H9 (cell line): ENCODE measurements around the gene GBP7. TPM values are rescaled to one million over a fixed set of nuclear protein-coding genes. Genes with fewer than 3 reads are reported as not detected.

ENCODE experiments used
- DNase-seq: peaks from one replicate; pipeline ENCODE4 v3.0.0-alpha.2; 2017
- H2AFZ ChIP-seq: one replicate; pipeline ENCODE4 v1.6.1; 2013; ENCODE audit warnings: mild to moderate bottlenecking, low read length, control low read depth, moderate library complexity
- H2AK5ac ChIP-seq: 2 replicates; pipeline ENCODE4 v1.6.1; 2013; ENCODE audit warnings: low read length, control low read depth, mixed read lengths; ENCODE audit not compliant: insufficient read length
- H2BK120ac ChIP-seq: one replicate; pipeline ENCODE4 v1.6.1; 2013; ENCODE audit warnings: low read depth, mild to moderate bottlenecking, low read length, control low read depth, inconsistent platforms; ENCODE audit not compliant: poor library complexity, severe bottlenecking
- H2BK12ac ChIP-seq: 2 replicates; pipeline ENCODE4 v1.6.1; 2013; ENCODE audit warnings: low read length, control low read depth, mixed read lengths, low read depth; ENCODE audit not compliant: insufficient read length
- H2BK15ac ChIP-seq: 2 replicates; pipeline ENCODE4 v1.6.1; 2013; ENCODE audit warnings: low read depth, low read length, control low read depth
- H2BK20ac ChIP-seq: one replicate; pipeline ENCODE4 v1.6.1; 2013; ENCODE audit warnings: low read depth, mild to moderate bottlenecking, low read length, control low read depth, inconsistent platforms; ENCODE audit not compliant: poor library complexity, severe bottlenecking
- H2BK5ac ChIP-seq: 2 replicates; pipeline ENCODE4 v1.6.1; 2013; ENCODE audit warnings: low read length, control low read depth, mixed read lengths; ENCODE audit not compliant: insufficient read length
- H3K14ac ChIP-seq: 2 replicates; pipeline ENCODE4 v1.6.1; 2013; ENCODE audit warnings: low read length, control low read depth; ENCODE audit not compliant: insufficient read depth
- H3K18ac ChIP-seq: 2 replicates; pipeline ENCODE4 v1.6.1; 2013; ENCODE audit warnings: low read depth, mild to moderate bottlenecking, mixed read lengths, low read length, control low read depth; ENCODE audit not compliant: insufficient read length
- H3K23ac ChIP-seq: 2 replicates; pipeline ENCODE4 v1.6.1; 2013; ENCODE audit warnings: low read length, control low read depth, mixed read lengths, low read depth; ENCODE audit not compliant: insufficient read length
- H3K23me2 ChIP-seq: 2 replicates; pipeline ENCODE4 v1.6.1; 2013; ENCODE audit warnings: low read depth, mild to moderate bottlenecking, mixed read lengths, low read length, control low read depth; ENCODE audit not compliant: insufficient read length, poor library complexity, severe bottlenecking
- H3K27ac ChIP-seq: 2 replicates; pipeline ENCODE4 v1.5.1; 2013; ENCODE audit warnings: low read length, control low read depth, mixed read lengths, low read depth; ENCODE audit not compliant: insufficient read length
- H3K27me3 ChIP-seq: 2 replicates; pipeline ENCODE4 v1.6.1; 2013; ENCODE audit warnings: low read length, control low read depth, inconsistent platforms; ENCODE audit not compliant: insufficient read depth
- H3K4ac ChIP-seq: 2 replicates; pipeline ENCODE4 v1.6.1; 2013; ENCODE audit warnings: low read depth, mild to moderate bottlenecking, control low read depth, inconsistent platforms, low read length, moderate library complexity
- H3K4me1 ChIP-seq: 2 replicates; pipeline ENCODE4 v1.6.1; 2013; ENCODE audit warnings: low read length, control low read depth, inconsistent platforms; ENCODE audit not compliant: insufficient read depth
- H3K4me2 ChIP-seq: 2 replicates; pipeline ENCODE4 v1.6.1; 2013; ENCODE audit warnings: low read length, control low read depth, mixed read lengths; ENCODE audit not compliant: insufficient read length, insufficient read depth
- H3K56ac ChIP-seq: 2 replicates; pipeline ENCODE4 v1.6.1; 2013; ENCODE audit warnings: low read depth, mild to moderate bottlenecking, mixed read lengths, low read length, control low read depth; ENCODE audit not compliant: insufficient read length
- H3K79me1 ChIP-seq: 2 replicates; pipeline ENCODE4 v1.6.1; 2013; ENCODE audit warnings: low read depth, mild to moderate bottlenecking, moderate library complexity, low read length, control low read depth, inconsistent platforms; ENCODE audit not compliant: insufficient read depth, poor library complexity, severe bottlenecking
- H3K79me2 ChIP-seq: 2 replicates; pipeline ENCODE4 v1.6.1; 2013; ENCODE audit warnings: low read length, control low read depth, inconsistent platforms; ENCODE audit not compliant: insufficient read depth
- H3K9ac ChIP-seq: 2 replicates; pipeline ENCODE4 v1.6.1; 2013; ENCODE audit warnings: low read length, control low read depth, mixed read lengths; ENCODE audit not compliant: insufficient read length; ENCODE audit errors: extremely low read depth
- H3K9me3 ChIP-seq: one replicate; pipeline ENCODE4 v1.6.1; 2013; ENCODE audit warnings: low read depth, low read length, inconsistent platforms; ENCODE audit not compliant: control insufficient read depth
- H3T11ph ChIP-seq: one replicate; pipeline ENCODE4 v1.6.1; 2013; ENCODE audit warnings: mild to moderate bottlenecking, low read length, control low read depth, inconsistent platforms
- H4K20me1 ChIP-seq: one replicate; pipeline ENCODE4 v1.6.1; 2013; ENCODE audit not compliant: control insufficient read depth, insufficient read length, insufficient read depth
- H4K5ac ChIP-seq: 2 replicates; pipeline ENCODE4 v1.6.1; 2013; ENCODE audit warnings: low read depth, mild to moderate bottlenecking, mixed read lengths, low read length, control low read depth; ENCODE audit not compliant: insufficient read length
- H4K8ac ChIP-seq: replicated peaks from 2 replicates; pipeline ENCODE4 v1.6.1; 2013; ENCODE audit warnings: low read length, control low read depth, mixed read lengths, low read depth; ENCODE audit not compliant: insufficient read length
- H4K91ac ChIP-seq: 2 replicates; pipeline ENCODE4 v1.6.1; 2013; ENCODE audit warnings: low read depth, mild to moderate bottlenecking, moderate library complexity, mixed read lengths, low read length, control low read depth; ENCODE audit not compliant: insufficient read length
- H3K27ac Mint-ChIP-seq, 3 experiments: 2 replicates in 2 of 3; 3 replicates in 1 of 3; pipeline ENCODE4 v1.8.0; 2020 to 2021; ENCODE audit warnings: mixed read lengths in 3 of 3, mild to moderate bottlenecking in 1 of 3, moderate library complexity in 1 of 3
- H3K27me3 Mint-ChIP-seq: 2 replicates; pipeline ENCODE4 v1.8.0; 2021; ENCODE audit warnings: low read depth, mild to moderate bottlenecking, moderate library complexity, mixed read lengths
- H3K36me3 Mint-ChIP-seq, 3 experiments: 2 replicates in 2 of 3; 3 replicates in 1 of 3; pipeline ENCODE4 v1.8.0; 2020 to 2021; ENCODE audit warnings: low read depth in 3 of 3, mixed read lengths in 3 of 3; ENCODE audit not compliant: insufficient read depth in 1 of 3
- H3K4me1 Mint-ChIP-seq, 2 experiments: 2 replicates each; pipeline ENCODE4 v1.8.0; 2020; ENCODE audit warnings: mixed read lengths in 2 of 2
- H3K4me3 Mint-ChIP-seq, 2 experiments: 2 replicates in 1 of 2; 3 replicates in 1 of 2; pipeline ENCODE4 v1.8.0; 2020 to 2021; ENCODE audit warnings: mild to moderate bottlenecking in 2 of 2, mixed read lengths in 2 of 2, moderate library complexity in 1 of 2
- H3K9me3 Mint-ChIP-seq, 2 experiments: 2 replicates in 1 of 2; 3 replicates in 1 of 2; pipeline ENCODE4 v1.8.0; 2020; ENCODE audit warnings: mild to moderate bottlenecking in 2 of 2, mixed read lengths in 2 of 2, moderate library complexity in 1 of 2
- CTCF ChIP-seq: fragments of 200-600 bp; sonication (generic); conservative IDR thresholded peaks from 3 replicates; pipeline ENCODE4 v1.8.0; 2021; ENCODE audit warnings: antibody characterized with exemption, mild to moderate bottlenecking
- WGBS: extraction: QIAGEN DNeasy Blood & Tissue Kit; methylation state at CpG from one replicate; pipeline ENCODE4 v1.1.7; 2013; ENCODE audit warnings: missing lambda C conversion rate, low lambda C conversion rate, mixed read lengths; ENCODE audit not compliant: insufficient read length; ENCODE audit errors: extremely low coverage; 5-methylcytosine and 5-hydroxymethylcytosine counted together
- total RNA-seq: library from RNA; stranded (reverse); gene quantifications from 2 replicates; pipeline ENCODE4 v1.2.1, GENCODE V29; 2021

The GBP7 gene
- total RNA-seq, 1 experiment from 2014 or later: not detected

- Mint-ChIP-seq H3K27ac (no peak overlapping the region; a peak in 1 of 7 replicates), H3K4me3 (no peak overlapping the region), H3K9me3 (no peaks in the 10 kb centered on the region), H3K4me1 (peaks cover 4 to 9% of the 10 kb centered on the region in 2 experiments; a peak in 1 of 4 replicates), H3K27me3 (no peaks in the 10 kb centered on the region), H3K36me3 (no peaks in the 10 kb centered on the region)
- WGBS: no CpG with 5 or more reads among the region's 8 CpGs
- no peak overlapping the region for H4K91ac ChIP-seq
- no peak overlapping the region for H3K9ac ChIP-seq
- no peak overlapping the region for H2AFZ ChIP-seq
- no peaks in the 10 kb centered on the region for H3K4me1 ChIP-seq
- no peak overlapping the region for H3K18ac ChIP-seq
- no peak overlapping the region for H2BK15ac ChIP-seq
- DNase-seq: no peak
- no peak overlapping the region for H4K5ac ChIP-seq
- no peaks in the 10 kb centered on the region for H3K23me2 ChIP-seq
- no peak overlapping the region for H3K56ac ChIP-seq
- H3K79me1 ChIP-seq: no peaks in the 10 kb centered on the region
- H2BK12ac ChIP-seq: no peak overlapping the region
- H2AK5ac ChIP-seq: no peak overlapping the region
- H3K4me2 ChIP-seq: no peak overlapping the region
- no peak overlapping the region for H3K4ac ChIP-seq
- H2BK20ac ChIP-seq: no peak overlapping the region
- H3K14ac ChIP-seq: no peak overlapping the region
- no peak overlapping the region for H3K27ac ChIP-seq
- H3K23ac ChIP-seq: no peak overlapping the region
- no peak for TF ChIP-seq CTCF
- no peaks in the 10 kb centered on the region for H3K9me3 ChIP-seq
- no peaks in the 10 kb centered on the region for H3K79me2 ChIP-seq
- no peaks in the 10 kb centered on the region for H4K20me1 ChIP-seq
- H3T11ph ChIP-seq: no peak overlapping the region
- no peaks in the 10 kb centered on the region for H3K27me3 ChIP-seq
- H2BK5ac ChIP-seq: no peak overlapping the region
- no peak overlapping the region for H2BK120ac ChIP-seq
- H4K8ac ChIP-seq: no peak overlapping the region
Measured at GRCh38 chr1:89198081-89198480, 22.3 kb upstream of the GBP7 start.
